Left renal cortex interstitium (tissue), 4 donors: Measurements from ENCODE around the gene DMD. TPM values are rescaled to one million over a fixed set of nuclear protein-coding genes. Genes with fewer than 3 reads are reported as not detected.
"Not testable (repeated sequence)": the region's sequence is repeated elsewhere in the genome, so short reads cannot be mapped to it uniquely, and the experiment has no call there.

ENCODE experiments used
- DNase-seq, 4 donors: peaks; one replicate each; pipeline ENCODE4 v3.0.0-alpha.2; 2013; ENCODE audit warnings: low read depth in 4 of 4, low spot score in 2 of 4, missing footprints in 1 of 4
- polyA plus RNA-seq, 4 donors: library from polyadenylated mRNA; unstranded; fragments of 120-200 nt; gene quantifications; one replicate each; pipeline ENCODE4 v1.2.1, GENCODE V29; 2013; ENCODE audit not compliant: insufficient read length in 4 of 4

Gene DMD
- polyA plus RNA-seq, 4 donors: 14.0 to 17.4 (median 15.2) TPM

DNA sequence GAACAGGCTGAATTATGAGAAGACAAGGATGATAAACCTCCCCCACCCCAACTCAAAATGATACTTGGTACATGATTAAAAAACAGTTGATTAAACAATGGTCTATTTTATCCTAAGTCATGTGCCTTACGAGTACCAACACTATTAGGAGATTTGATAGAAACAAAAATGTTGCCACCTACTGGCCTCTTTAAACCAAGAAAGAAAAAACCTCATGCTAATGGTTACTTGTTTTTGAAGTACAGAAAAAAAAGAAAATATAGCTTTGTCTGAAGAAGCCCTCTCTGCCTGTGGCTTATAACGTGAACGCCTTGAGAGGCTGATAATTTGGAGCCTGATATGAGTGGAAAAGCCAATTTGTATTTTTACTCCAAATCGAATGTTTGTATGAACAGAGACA lies 538.2 kb downstream of the DMD start:
- DNase-seq: peak in 1 of 4 donors; percentile 0

- DNase-seq: no peak
Observed at GRCh38 chrX:32662516-32662915, 548.8 kb downstream of the DMD start.

- DNase-seq: no peak
Observed at GRCh38 chrX:32644476-32645245, 566.7 kb downstream of the DMD start.

GRCh38 chrX:32642283-32642682 lies 569.1 kb downstream of the DMD start:
- DNase-seq: no peak

GRCh38 chrX:32618154-32618553 lies 593.2 kb downstream of the DMD start:
- no peak for DNase-seq

- DNase-seq: no peak
Observed at GRCh38 chrX:32614707-32615106, 596.6 kb downstream of the DMD start.

DNA sequence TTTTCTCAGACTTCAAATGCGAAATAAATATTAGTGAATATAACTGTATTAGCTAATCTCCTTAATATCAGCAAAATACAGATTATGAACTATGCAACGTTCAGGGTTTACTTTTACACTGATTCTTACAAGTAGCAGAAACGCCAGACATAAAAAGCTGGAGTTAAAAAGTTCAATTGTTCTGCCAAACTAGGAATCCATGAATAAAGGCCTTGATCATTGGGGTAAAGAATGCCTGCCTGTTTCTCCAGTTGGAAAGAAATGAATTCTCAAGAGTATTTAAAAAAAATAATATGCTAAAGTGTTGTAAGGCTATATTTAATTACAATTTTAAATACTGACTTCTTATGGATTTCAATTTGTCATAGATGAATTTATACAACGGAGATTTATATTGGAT lies 612.2 kb downstream of the DMD start:
- no peak for DNase-seq

DNA sequence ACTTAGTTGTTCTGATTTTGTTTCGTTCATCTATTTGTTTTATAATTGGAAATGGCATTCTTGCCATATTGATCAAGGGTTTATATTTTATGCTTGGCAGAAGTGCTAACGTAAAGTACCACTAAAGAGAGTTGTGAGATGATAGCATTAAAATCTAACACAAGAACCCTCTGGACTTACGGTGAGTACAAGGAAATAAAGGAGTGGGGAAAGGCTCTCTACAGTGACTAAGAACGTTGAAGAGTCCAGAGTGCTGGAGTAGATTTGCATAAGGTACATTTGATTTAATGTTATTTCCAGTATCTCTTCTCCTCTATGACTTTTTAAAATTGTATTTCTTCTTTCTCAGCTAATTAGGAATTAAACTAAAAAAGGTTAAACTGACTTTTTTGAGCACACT lies 612.6 kb downstream of the DMD start:
- DNase-seq: no peak

DNA sequence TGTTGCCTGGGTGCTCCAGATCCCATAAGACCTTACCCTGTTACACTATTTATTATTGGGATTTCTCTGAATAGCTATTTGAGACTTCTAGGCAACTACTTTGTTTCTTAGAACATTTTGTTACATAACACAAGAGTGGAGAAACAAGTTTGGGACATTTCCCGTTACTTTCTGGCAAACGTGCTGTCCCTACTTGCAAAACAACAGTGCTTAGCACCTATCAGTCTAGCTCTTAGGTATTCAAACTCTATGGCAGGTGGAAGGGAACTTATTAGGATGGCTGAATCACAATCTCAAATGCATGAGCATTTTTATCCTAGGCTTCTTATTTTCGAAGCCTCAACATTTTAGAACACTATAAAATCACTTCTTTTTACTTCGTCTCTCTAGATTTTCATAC lies 613.6 kb downstream of the DMD start:
- no peak for DNase-seq

DNA sequence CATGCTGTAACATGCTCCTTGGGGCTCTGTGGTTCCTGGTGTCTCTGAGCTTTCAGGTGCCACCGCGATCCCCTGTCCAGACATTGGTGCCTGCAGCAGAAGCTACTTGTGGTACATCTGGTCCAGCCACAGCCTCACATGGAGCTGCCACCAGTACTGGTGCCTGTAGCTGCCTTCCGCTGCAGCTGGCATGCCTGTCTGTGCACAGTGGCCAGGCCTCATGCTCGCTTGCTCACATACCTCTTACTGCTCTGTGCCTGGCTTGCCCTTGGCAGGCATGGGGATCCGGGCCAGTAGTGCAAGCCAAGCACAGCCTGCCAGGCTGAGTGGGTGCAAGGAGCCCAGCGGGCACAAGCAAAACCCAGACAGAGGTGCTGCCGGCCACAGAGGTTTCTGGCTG lies 618.6 kb downstream of the DMD start:
- no peak for DNase-seq

GRCh38 chrX:32591589-32591988 lies 619.8 kb downstream of the DMD start:
- DNase-seq: no peak

- DNase-seq: no peak
Observed at GRCh38 chrX:32582729-32583128, 628.6 kb downstream of the DMD start.

DNA sequence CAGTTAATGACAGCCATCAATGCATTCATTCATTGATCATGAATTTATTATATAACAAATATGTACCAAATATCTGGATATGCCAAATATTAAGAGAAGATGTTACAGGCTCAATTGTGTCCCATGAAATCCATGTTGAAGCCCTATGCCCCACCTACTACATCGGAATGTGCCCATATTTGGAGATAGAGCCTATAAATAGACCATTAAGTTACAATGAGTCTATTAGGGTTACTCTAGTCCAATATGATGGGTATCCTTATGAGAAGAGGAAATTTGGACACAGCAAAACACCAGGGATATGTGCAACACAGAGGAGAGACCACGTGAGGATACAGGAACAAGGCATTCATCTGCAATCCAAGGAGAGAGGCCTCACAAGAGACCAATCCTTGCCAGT lies 634.5 kb downstream of the DMD start:
- no peak for DNase-seq

DNA sequence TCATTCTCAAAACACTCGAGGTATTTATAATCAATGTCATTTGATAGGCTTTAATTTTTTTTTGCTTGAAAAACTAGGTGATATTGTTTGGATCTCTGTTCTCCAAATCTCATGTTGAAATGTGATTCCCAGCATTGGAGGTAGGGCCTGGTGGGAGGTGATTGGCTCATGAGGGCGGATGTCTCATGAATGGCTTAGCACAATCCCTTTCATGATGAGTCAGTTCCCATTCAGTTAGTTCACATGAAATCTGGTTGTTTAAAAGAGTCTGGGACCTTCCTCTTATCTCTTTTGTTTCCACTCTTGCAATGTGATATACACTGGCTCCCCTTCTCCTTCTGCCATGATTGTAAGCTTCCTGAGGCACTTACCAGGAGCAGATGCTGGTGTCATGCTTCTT lies 638.7 kb downstream of the DMD start:
- no peak for DNase-seq

DNA sequence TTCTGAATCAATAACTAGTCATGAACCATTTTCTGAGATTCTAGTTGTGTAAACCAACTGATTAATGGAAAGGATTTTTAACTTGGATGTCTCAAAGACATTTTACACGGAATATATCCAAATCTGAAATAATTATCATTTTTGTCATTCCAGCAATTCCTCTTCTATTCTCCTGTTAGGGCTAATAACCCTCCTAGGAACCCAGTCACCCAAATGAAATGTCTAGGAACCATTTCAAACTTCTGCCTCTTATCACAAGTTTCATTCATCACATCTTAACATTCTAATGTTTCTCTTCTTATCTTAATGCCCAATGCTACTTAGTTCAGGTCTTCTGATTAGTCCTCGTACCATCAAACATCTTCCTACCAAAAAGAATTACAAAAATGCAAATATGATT lies 639.8 kb downstream of the DMD start:
- DNase-seq: no peak

DNA sequence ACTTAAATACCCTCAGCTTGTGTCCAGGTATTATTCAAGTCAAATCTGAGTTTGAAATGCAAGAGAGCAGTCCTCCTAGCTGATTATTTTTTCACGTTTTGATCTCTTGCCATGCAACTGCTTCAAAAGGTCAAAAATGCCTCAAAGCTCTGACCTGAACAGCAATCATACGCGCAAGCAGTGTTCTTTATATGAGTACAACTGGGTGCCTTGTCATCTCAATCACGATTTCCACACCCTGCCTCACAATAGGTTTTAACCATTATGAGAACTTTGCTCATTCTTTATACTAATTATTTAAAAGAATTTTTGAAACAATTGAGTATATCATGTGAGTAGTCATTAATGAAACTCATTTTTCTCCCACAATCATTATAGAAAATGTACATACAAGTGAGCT lies 649.1 kb downstream of the DMD start:
- DNase-seq: no peak

- DNase-seq: no peak
Observed at GRCh38 chrX:32545101-32545500, 666.2 kb downstream of the DMD start.

GRCh38 chrX:32538554-32538953 lies 672.8 kb downstream of the DMD start:
- no peak for DNase-seq

DNA sequence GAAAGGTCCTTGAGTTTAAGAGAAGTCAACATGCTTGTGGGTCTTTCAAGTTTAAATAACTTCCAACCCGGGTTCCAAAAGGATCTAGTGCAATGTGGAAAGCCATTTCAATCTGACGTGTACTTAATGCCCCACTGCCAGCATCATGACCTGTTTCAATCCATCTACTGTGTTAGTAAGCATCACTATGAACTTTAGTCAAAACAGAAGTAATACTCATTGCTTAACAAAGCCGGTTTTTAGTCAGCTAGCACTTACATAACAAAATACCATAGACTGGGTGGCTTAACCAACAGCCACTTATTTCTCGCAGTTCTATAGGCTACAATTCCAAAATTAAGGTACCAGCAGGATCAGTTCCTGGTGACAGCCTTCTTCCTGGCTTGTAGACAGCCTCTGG lies 677.5 kb downstream of the DMD start:
- no peak for DNase-seq

DNA sequence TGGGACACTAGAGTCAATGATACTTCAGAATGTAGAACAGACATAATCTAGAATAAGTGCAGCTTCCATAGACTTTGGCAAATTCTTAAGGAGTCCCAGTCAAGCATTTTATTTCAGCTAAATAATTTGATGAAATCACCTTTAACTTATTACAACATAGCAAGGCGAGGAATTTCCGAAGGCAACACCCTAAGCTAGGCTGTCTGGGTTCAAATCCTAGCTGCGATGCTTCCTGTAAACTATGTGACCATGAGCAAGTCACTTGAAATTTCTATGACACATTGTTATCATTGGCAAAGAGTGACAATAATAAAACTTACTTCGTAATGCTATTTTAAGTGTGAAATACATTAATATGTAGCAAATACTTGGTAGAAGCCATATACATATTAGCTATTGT lies 679.1 kb downstream of the DMD start:
- DNase-seq: no peak

GRCh38 chrX:32530802-32531403 lies 680.4 kb downstream of the DMD start:
- peak in 1 of 4 donors; percentile 19 for DNase-seq

DNA sequence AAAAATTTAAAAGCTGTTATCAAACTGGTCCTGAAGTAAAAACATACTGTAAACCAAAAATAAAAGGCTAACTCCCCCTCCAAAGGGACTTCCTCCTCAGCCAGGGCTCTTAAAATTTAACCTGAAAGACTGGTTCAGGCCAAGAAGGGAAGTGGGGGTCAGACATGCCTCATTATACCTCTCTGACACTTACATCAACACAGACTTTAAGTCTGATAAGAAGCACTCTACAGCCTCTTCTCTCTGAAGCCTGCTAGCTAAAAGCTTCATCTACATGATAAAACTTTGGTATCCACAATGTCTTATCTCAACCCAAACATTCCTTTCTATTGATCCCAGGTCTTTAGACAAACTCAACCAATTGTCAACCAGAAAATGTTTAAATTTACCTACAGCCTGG lies 682.9 kb downstream of the DMD start:
- not testable (repeated sequence) for DNase-seq

GRCh38 chrX:32525234-32525633 lies 686.1 kb downstream of the DMD start:
- DNase-seq: no peak
